NCI-H146 (cell line): ENCODE data around the gene MIA3.
"Not testable (repeated sequence)": the region's sequence is repeated elsewhere in the genome, so short reads cannot be mapped to it uniquely, and the experiment has no call there.

Experiments
- DNase-seq: peaks from one replicate; lab custom pipeline; 2025; lab: John Stamatoyannopoulos, UW

MIA3 gene

GRCh38 chr1:222618001-222618879 lies at the start of gene MIA3:
TSS of gene MIA3 (plus strand) at chr1:222618097. CDS start at chr1:222618111, 14 bp downstream.
- peak; percentile 92 for DNase-seq

- DNase-seq, result no peak
Observed at GRCh38 chr1:222570837-222571236, 47.1 kb upstream of the MIA3 start.

GRCh38 chr1:222579316-222579715 lies 38.6 kb upstream of the MIA3 start:
- no peak for DNase-seq

- no peak for DNase-seq
Observed at GRCh38 chr1:222582099-222582774, 35.7 kb upstream of the MIA3 start.

- no peak for DNase-seq
Observed at GRCh38 chr1:222583079-222583478, 34.8 kb upstream of the MIA3 start.

GRCh38 chr1:222586842-222587241 lies 31.1 kb upstream of the MIA3 start:
- no peak for DNase-seq

GRCh38 chr1:222588135-222588534 lies 29.8 kb upstream of the MIA3 start:
- no peak for DNase-seq

- DNase-seq, result peak; percentile 88
Observed at GRCh38 chr1:222589462-222590302, 28.2 kb upstream of the MIA3 start, which contains the start of gene TAF1A. TSS of gene TAF1A (minus strand) at chr1:222589933.

- no peak for DNase-seq
Observed at GRCh38 chr1:222592171-222592570, 25.7 kb upstream of the MIA3 start.

GRCh38 chr1:222594789-222595188 lies 23.1 kb upstream of the MIA3 start:
- DNase-seq, result no peak

- DNase-seq, result no peak
Observed at GRCh38 chr1:222596696-222597095, 21.2 kb upstream of the MIA3 start.

GRCh38 chr1:222600281-222600680 lies 17.6 kb upstream of the MIA3 start:
- peak; percentile 45 for DNase-seq

- no peak for DNase-seq
Observed at GRCh38 chr1:222601257-222601656, 16.6 kb upstream of the MIA3 start.

- no peak for DNase-seq
Observed at GRCh38 chr1:222606757-222607156, 11.1 kb upstream of the MIA3 start.

- not testable (repeated sequence) for DNase-seq
Observed at GRCh38 chr1:222609111-222609510, 8.8 kb upstream of the MIA3 start.

- DNase-seq, result no peak
Observed at GRCh38 chr1:222610728-222611127, 7.2 kb upstream of the MIA3 start.

GRCh38 chr1:222613627-222614026 lies 4.3 kb upstream of the MIA3 start:
- no peak for DNase-seq

GRCh38 chr1:222616525-222616924 lies 1.4 kb upstream of the MIA3 start:
- no peak for DNase-seq

- peak; percentile 99 for DNase-seq
Observed at GRCh38 chr1:222617367-222617951, 438 bp upstream of the MIA3 start.

- DNase-seq, result peak; percentile 52
Observed at GRCh38 chr1:222618880-222619596, 1.1 kb downstream of the MIA3 start.

GRCh38 chr1:222620566-222620965 lies 2.7 kb downstream of the MIA3 start:
- no peak for DNase-seq
